GM21529 (cell line): ENCODE measurements around the gene TCAP.

Experiments used
- ATAC-seq: cut with Tn5 transposase; IDR thresholded peaks from one replicate; pipeline ENCODE4 v1.9.1; 2021; ENCODE audit not compliant: unreplicated experiment

TCAP gene

GRCh38 chr17:39666231-39666600 is 1.1 kb downstream of the TCAP start:
- ATAC-seq, result no peak

DNA sequence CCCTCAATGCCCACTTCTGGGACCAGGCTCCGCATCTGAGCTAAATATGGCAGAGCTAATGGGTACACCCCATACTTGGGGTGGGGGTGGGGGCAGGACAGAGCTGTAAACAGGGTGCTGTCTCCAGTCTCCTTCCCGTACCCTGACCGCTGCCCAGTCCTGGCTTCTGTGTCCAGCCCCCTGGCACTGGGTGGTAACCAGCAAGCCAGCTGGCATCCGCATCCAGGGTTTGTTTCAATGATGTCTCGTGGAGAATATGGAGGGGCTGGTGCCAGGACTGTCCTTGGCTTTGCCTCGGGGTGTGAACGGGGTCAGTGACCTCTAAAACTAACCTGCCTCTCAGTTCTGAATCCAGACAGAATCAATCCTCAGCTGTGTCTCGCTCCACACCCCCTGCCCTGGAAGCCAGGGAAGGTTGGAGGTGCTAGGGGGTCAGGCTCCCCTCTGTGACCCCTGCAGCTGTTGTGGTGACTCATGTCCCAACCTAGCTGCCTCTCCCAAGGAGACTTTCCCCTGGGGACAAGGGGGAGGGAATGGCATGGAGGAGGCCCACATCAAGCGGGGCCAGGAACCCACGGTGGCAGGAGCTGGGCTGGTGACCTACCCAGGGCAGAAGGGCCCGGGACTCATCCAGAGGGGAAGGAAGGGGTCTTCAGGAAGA is 1.6 kb downstream of the TCAP start:
- ATAC-seq, result no peak

- no peak for ATAC-seq
These were observed 2.3 kb downstream of the TCAP start for GRCh38 chr17:39667262-39667944.

DNA sequence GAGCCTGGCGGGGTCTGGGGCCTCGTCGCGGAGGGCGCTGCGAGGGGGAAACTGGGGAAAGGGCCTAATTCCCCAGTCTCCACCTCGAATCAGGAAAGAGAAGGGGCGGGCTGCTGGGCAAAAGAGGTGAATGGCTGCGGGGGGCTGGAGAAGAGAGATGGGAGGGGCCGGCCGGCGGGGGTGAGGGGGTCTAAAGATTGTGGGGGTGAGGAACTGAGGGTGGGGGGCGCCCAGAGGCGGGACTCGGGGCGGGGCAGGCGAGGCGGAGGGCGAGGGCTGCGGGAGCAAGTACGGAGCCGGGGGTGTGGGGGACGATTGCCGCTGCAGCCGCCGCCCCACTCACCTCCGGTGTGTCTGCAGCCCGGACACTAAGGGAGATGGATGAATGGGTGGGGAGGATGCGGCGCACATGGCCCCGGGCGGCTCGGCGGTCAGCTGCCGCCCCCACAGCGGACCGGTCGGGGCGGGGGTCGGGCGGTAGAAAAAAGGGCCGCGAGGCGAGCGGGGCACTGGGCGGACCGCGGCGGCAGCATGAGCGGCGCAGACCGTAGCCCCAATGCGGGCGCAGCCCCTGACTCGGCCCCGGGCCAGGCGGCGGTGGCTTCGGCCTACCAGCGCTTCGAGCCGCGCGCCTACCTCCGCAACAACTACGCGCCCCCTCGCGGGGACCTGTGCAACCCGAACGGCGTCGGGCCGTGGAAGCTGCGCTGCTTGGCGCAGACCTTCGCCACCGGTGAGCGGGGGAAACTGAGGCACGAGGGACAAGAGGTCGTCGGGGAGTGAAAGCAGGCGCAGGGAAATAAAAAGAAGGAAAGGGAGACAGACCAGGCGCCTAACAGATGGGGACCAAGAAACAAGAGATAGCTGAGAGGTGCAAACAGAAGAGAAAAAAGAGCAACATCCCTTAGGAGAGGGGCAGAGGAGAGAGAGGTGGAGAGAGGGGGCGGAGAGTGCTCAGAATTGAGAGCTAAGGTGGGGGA is 3.1 kb downstream of the TCAP start, which contains the start of gene PNMT:
Gene PNMT, plus strand, starts transcription at position 509 of the 980 bp plus-strand sequence. Its CDS starts 23 bp downstream, at position 532.
- ATAC-seq, result no peak

GRCh38 chr17:39669897-39670735 is 5.0 kb downstream of the TCAP start:
- ATAC-seq, result no peak

DNA sequence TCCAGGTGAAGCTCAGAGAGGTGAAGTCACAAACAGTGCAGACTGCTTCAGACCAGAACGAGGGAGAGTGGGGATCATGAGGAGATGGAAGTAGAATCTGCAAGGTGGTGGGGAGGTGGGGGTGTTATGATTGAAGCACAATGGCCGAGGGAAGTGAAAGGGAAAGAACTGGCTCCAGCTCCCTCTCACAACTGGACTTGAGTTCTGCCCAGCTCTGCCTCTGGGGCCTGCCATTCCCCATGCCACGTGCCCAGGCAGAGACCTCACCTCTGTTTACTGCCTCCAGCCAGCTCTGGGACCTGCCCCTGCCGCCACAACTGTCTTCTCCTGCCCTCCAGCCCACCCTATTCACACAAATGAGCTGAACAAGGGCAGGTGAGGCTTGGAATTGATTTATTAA is 5.6 kb downstream of the TCAP start:
- no peak for ATAC-seq

- no peak for ATAC-seq
These were observed 6.7 kb downstream of the TCAP start for GRCh38 chr17:39671651-39672521.

GRCh38 chr17:39672522-39673334 is 7.6 kb downstream of the TCAP start:
- ATAC-seq, result no peak

DNA sequence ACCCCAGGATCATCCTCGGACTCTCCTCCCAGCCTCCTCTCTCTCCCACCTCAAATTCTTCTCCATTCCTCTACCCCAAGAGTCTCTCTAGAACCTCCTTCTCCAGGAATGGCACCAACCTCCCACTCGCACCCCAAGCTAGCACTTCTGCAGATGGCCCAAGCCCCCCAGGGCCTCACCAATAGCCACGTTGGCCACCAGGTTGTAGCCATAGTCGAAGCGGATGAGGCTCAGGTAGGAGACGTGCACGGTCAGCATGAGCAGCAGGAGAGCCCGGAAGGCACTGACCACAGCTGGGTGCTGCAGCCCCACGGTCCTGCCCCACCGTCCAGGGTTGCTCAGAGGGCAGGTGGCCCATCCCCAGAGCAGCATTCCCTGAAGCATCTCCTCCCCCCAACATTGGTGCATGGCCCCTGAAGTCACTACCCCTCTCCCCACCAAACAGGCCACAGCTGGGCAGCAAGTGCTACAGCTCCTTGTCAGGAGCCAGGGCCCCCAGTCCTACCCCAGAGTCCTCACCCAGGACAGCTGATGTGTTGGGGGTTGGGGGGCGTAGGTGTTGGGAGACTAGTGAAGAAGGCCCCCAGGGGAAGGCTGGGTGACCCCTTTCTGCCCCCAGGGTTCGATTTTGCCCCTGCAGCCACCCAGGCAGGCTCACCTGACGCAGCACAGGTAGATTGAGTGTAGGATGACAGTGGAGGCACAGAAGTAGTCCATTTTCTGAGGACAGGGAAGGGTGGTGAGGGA is 8.4 kb downstream of the TCAP start:
- no peak for ATAC-seq

GRCh38 chr17:39674179-39674578 is 9.0 kb downstream of the TCAP start:
- no peak for ATAC-seq

DNA sequence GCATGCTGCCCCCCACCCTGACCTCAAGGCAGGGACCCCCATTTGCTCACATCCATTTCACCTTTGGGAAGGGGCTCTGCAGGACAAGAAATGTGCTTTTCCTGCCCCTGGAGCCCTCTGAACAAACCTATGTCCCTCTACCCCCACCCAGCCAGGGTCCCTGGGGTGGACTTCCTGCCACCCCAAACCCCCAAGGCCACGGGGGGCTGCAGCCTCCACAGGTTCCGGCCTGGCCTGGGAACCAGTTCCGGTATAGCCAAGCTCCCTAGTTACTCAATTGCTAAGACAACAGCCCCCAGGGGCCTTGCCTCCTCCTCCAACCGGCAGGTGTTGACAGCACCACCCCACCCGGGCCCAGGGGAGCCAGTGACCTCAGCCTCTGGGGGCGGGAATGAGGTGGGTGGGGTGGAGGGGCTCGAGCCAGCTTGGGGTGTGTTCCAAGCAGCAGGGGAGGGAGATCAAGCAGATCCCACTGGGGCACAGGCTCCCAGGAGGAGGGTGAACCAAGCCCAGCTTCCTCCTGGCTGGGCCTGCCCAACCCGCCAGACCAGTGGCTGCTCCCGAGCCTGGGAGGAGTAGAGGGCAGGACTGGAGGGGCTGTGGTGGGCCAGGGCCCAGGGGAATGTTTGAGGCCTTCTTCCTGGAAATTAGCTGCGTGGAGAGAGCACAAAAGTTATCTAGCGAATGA is 9.7 kb downstream of the TCAP start:
- ATAC-seq, result no peak

- ATAC-seq, result no peak
These were observed 10.4 kb downstream of the TCAP start for GRCh38 chr17:39675390-39676082.

- peak; percentile 48 for ATAC-seq
These were observed 11.2 kb downstream of the TCAP start for GRCh38 chr17:39676198-39676819.

DNA sequence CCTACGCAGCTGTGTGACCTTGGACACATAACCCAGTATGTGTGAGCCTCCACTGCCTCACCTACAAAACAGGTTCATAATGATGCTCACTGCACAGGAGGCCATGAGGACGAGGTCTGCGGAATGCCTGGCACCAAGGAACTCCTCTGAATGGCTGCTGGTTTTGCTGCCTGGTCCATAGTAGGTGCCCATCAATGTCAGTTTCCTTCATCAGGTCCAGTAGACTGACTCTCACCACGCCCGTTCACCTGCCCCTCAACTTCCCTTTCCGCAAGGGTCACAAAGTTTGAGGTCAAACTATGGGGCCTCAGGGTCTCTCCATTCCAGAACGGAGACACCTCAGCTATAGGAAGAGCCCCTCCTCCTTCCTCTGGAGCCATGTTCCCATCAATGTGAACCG is 11.9 kb downstream of the TCAP start:
- no peak for ATAC-seq

DNA sequence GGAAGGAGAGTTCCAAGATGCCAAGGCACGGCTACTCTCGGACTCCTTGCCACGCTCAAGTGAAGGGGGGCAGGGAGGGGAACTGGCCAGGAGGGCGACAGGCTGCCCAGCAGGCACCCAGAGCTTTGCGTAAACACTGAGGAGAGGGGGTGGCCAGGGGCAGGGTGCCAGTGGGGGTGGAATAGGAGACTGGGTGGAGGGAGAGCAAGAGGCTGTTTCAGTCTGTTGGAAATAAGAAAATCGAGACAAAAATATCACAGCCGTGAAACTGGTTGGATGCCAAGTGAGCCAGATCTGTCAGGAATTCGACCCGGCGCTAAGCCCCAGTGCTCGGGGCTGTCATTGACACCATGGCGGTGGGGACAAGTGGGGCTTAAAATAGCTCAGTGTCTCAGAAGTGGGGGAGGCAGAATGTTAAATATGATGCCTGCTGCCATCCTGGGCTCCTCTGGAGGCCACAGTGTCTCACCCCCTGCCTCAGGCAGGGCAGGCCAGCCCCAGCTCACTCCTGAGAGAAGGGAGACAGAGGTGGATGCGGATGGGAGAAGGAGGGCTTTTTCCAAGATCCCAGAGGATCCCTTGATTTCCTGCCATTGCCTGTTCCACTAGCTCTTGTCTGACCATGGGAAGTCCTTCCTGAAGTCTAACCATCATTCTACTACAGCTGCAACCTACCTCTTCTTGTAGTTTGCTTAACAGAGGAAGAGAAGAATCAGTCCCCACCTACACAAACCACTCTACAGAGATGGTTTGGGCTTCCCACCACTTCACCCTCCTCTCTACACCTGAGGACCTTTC is 12.6 kb downstream of the TCAP start:
- no peak for ATAC-seq
